ENCODE data around the gene SLC9B2. TPM values are rescaled to one million over a fixed set of nuclear protein-coding genes. Genes with fewer than 3 reads are reported as not detected.

The SLC9B2 gene
- polyA plus RNA-seq, 2 of the 4 experiments (the other 2 are of a cell fraction), result 7.3 to 9.2 TPM

DNA sequence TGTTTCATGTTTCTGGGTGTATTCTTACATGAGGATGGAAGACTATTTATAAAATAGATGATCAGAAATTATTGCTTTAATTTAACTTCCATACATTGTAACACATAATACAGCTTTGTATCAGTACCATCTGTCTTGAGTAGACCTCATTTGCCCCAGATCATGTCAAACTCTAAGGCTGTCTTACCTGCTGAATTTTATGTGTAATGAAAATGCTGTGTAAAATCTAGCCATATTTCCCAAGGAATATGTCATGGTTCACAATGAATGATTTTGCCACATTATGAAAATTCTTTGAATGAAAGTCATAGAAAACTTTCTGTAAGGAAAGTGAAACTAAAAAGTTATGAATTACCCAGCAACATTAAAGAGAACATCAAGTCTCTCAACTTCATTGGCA is 15.7 kb upstream of the SLC9B2 start:
- DNase-seq (ENCODE audit: low read depth in 1 of 2, low spot score in 1 of 2) (no peak), FAIRE-seq (no peak), ATAC-seq (no peak)
- H3K27ac ChIP-seq, result no peak overlapping the region
- ChIA-PET CTCF (interaction anchor here (0.6 to 3.9 kb wide), 20 partner anchors 8 to 1491 kb away, joined by 3 to 27 read pairs (median 5); partner anchors contain the start of genes BDH2 and SLC9B2), POLR2A (no interaction called here)
- H3K4me3 ChIP-seq, result no peak overlapping the region
- H3K9me3 ChIP-seq, result no peaks in the 10 kb centered on the region
- H3K4me1 ChIP-seq, result no peaks in the 10 kb centered on the region; the same call in 2 of the 3 replicates
- TF ChIP-seq, protein P1, sequence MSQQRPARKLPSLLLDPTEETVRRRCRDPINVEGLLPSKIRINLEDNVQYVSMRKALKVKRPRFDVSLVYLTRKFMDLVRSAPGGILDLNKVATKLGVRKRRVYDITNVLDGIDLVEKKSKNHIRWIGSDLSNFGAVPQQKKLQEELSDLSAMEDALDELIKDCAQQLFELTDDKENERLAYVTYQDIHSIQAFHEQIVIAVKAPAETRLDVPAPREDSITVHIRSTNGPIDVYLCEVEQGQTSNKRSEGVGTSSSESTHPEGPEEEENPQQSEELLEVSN (IDR thresholded peaks at IDR 0.05; ENCODE audit: borderline replicate concordance, low read depth), result no peak
- TF ChIP-seq JUNB (IDR thresholded peaks at IDR 0.05) (no peak), RFX5 (IDR thresholded peaks at IDR 0.05) (no peak), HOXB5 (CRISPR knock-in tag; IDR thresholded peaks at IDR 0.05) (no peak), RCOR1 (IDR thresholded peaks at IDR 0.05; ENCODE audit: low read depth, low read length) (no peak), CEBPB (IDR thresholded peaks at IDR 0.05) (no peak), HOXA7 (CRISPR knock-in tag; IDR thresholded peaks at IDR 0.05) (no peak), MYC (IDR thresholded peaks at IDR 0.05; ENCODE audit: borderline replicate concordance, low read length) (no peak), SMC3 (IDR thresholded peaks at IDR 0.05) (no peak), RAD21 (conservative IDR thresholded peaks at IDR 0.05 in 1 of 2, IDR thresholded peaks at IDR 0.05 in 1 of 2) (no peak), EHF (CRISPR knock-in tag; IDR thresholded peaks at IDR 0.05) (no peak), NFE2L2 (conservative IDR thresholded peaks at IDR 0.05; ENCODE audit: low read length) (no peak)
- TF ChIP-seq, protein P2, sequence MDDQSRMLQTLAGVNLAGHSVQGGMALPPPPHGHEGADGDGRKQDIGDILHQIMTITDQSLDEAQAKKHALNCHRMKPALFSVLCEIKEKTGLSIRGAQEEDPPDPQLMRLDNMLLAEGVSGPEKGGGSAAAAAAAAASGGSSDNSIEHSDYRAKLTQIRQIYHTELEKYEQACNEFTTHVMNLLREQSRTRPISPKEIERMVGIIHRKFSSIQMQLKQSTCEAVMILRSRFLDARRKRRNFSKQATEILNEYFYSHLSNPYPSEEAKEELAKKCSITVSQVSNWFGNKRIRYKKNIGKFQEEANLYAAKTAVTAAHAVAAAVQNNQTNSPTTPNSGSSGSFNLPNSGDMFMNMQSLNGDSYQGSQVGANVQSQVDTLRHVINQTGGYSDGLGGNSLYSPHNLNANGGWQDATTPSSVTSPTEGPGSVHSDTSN (IDR thresholded peaks at IDR 0.05), result no peak
- TF ChIP-seq, protein P3, sequence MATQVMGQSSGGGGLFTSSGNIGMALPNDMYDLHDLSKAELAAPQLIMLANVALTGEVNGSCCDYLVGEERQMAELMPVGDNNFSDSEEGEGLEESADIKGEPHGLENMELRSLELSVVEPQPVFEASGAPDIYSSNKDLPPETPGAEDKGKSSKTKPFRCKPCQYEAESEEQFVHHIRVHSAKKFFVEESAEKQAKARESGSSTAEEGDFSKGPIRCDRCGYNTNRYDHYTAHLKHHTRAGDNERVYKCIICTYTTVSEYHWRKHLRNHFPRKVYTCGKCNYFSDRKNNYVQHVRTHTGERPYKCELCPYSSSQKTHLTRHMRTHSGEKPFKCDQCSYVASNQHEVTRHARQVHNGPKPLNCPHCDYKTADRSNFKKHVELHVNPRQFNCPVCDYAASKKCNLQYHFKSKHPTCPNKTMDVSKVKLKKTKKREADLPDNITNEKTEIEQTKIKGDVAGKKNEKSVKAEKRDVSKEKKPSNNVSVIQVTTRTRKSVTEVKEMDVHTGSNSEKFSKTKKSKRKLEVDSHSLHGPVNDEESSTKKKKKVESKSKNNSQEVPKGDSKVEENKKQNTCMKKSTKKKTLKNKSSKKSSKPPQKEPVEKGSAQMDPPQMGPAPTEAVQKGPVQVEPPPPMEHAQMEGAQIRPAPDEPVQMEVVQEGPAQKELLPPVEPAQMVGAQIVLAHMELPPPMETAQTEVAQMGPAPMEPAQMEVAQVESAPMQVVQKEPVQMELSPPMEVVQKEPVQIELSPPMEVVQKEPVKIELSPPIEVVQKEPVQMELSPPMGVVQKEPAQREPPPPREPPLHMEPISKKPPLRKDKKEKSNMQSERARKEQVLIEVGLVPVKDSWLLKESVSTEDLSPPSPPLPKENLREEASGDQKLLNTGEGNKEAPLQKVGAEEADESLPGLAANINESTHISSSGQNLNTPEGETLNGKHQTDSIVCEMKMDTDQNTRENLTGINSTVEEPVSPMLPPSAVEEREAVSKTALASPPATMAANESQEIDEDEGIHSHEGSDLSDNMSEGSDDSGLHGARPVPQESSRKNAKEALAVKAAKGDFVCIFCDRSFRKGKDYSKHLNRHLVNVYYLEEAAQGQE (IDR thresholded peaks at IDR 0.05), result no peak
- no peak overlapping the region for H3K4me2 ChIP-seq

DNA sequence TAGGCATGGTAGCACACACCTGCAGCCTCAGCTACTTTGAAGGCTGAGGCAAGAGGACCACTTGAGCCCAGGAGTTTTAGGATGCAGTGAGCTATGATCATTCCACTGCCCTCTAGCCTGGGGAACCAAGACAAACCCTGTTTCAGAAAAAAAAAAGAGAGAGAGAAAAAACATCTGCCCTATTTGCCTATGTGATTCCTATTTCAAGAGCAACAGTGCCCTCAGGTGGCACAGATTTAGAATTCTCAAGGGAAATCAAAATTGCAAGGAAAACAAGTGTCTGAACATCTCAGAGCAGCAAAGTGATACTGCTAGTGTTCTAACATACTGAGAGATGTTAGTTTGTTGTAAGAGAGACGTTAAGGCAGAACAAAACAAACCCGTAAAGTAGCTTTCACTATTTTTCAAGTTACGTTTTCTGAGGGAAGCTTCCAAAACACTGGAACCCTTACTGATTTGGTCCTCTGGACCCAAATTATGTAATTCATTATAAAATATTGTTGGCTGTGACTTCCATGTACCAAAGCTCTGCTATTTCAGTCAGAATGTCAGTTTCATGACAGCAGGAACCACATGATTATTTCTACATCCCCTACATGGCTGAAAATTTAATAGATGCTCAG is 15.2 kb upstream of the SLC9B2 start:
- Histone ChIP-seq H3K4me3 (no peak overlapping the region), H3K4me2 (no peak overlapping the region), H3K27ac (no peak overlapping the region), H3K4me1 (no peaks in the 10 kb centered on the region; the same call in 2 of the 3 replicates), H3K9me3 (no peaks in the 10 kb centered on the region)
- POLR2A ChIA-PET, result no interaction called here
- DNase-seq (ENCODE audit: low read depth in 1 of 2, low spot score in 1 of 2) (peak in 1 of 2 experiments; percentile 66), FAIRE-seq (peak; percentile 56), ATAC-seq (peak; percentile 64 to 73; a peak in 4 of 6 replicates)
- CTCF ChIA-PET, result interaction anchor here (0.6 to 3.9 kb wide), 24 partner anchors 9 to 1491 kb away, joined by 3 to 27 read pairs (median 4); partner anchors contain the start of genes BDH2 and SLC9B2
- WGBS (ENCODE audit: missing lambda C conversion rate), result 0% methylated on average over 3 of the region's 3 CpGs
- TF ChIP-seq KDM5A (IDR thresholded peaks at IDR 0.05) (no peak), ESRRA (IDR thresholded peaks at IDR 0.05; ENCODE audit: borderline replicate concordance, low read length) (no peak), ZNF302 (CRISPR knock-in tag; IDR thresholded peaks at IDR 0.05) (no peak), EP300 (IDR thresholded peaks at IDR 0.05) (no peak), KDM1A (IDR thresholded peaks at IDR 0.05; ENCODE audit: low read depth) (no peak), RARB (CRISPR knock-in tag; IDR thresholded peaks at IDR 0.05) (no peak), RAD21 (conservative IDR thresholded peaks at IDR 0.05 in 1 of 2, IDR thresholded peaks at IDR 0.05 in 1 of 2) (peak; percentile 82 to 85), SMC3 (IDR thresholded peaks at IDR 0.05) (peak; percentile 70)
- TF ChIP-seq, protein P2 (IDR thresholded peaks at IDR 0.05), result no peak
- TF ChIP-seq, protein P4, sequence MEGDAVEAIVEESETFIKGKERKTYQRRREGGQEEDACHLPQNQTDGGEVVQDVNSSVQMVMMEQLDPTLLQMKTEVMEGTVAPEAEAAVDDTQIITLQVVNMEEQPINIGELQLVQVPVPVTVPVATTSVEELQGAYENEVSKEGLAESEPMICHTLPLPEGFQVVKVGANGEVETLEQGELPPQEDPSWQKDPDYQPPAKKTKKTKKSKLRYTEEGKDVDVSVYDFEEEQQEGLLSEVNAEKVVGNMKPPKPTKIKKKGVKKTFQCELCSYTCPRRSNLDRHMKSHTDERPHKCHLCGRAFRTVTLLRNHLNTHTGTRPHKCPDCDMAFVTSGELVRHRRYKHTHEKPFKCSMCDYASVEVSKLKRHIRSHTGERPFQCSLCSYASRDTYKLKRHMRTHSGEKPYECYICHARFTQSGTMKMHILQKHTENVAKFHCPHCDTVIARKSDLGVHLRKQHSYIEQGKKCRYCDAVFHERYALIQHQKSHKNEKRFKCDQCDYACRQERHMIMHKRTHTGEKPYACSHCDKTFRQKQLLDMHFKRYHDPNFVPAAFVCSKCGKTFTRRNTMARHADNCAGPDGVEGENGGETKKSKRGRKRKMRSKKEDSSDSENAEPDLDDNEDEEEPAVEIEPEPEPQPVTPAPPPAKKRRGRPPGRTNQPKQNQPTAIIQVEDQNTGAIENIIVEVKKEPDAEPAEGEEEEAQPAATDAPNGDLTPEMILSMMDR (IDR thresholded peaks at IDR 0.05), result peak; percentile 82
